HG03439 (cell line): Measurements from ENCODE around the gene OR5K3.
"Not testable (repeated sequence)": the region's sequence is repeated elsewhere in the genome, so short reads cannot be mapped to it uniquely, and the experiment has no call there.

Experiments used
- ATAC-seq: cut with Tn5 transposase; IDR thresholded peaks from one replicate; pipeline ENCODE4 v1.9.1; 2021; ENCODE audit warnings: mild to moderate bottlenecking, moderate library complexity; ENCODE audit not compliant: unreplicated experiment

Gene OR5K3

GRCh38 chr3:98390366-98390765, at the start of gene OR5K3:
OR5K3 (plus strand) TSS chr3:98390666; CDS start chr3:98390666, 0 bp downstream.
- ATAC-seq, result no peak

GRCh38 chr3:98341758-98342157, 48.7 kb upstream of the OR5K3 start:
- no peak for ATAC-seq

- ATAC-seq, result peak; percentile 73
Observed at GRCh38 chr3:98343647-98344507, 46.6 kb upstream of the OR5K3 start.

- ATAC-seq, result no peak
Observed at GRCh38 chr3:98350082-98350481, 40.4 kb upstream of the OR5K3 start.

- ATAC-seq, result no peak
Observed at GRCh38 chr3:98353554-98353953, 36.9 kb upstream of the OR5K3 start, which contains the start of gene OR5K4. OR5K4 (plus strand) TSS chr3:98353854; CDS start chr3:98353854, 0 bp downstream.

- no peak for ATAC-seq
Observed at GRCh38 chr3:98359250-98359649, 31.2 kb upstream of the OR5K3 start.

GRCh38 chr3:98359993-98360675, 30.3 kb upstream of the OR5K3 start:
- ATAC-seq, result peak; percentile 74

GRCh38 chr3:98360681-98361080, 29.8 kb upstream of the OR5K3 start:
- no peak for ATAC-seq

- no peak for ATAC-seq
Observed at GRCh38 chr3:98361289-98361688, 29.2 kb upstream of the OR5K3 start.

- ATAC-seq, result no peak
Observed at GRCh38 chr3:98367464-98368246, 22.8 kb upstream of the OR5K3 start.

GRCh38 chr3:98371186-98371585, 19.3 kb upstream of the OR5K3 start:
- ATAC-seq, result no peak

GRCh38 chr3:98371853-98372252, 18.6 kb upstream of the OR5K3 start:
- ATAC-seq, result no peak

GRCh38 chr3:98372445-98372844, 18.0 kb upstream of the OR5K3 start:
- no peak for ATAC-seq

- ATAC-seq, result no peak
Observed at GRCh38 chr3:98376631-98377030, 13.8 kb upstream of the OR5K3 start.

- no peak for ATAC-seq
Observed at GRCh38 chr3:98388147-98388546, 2.3 kb upstream of the OR5K3 start.

GRCh38 chr3:98395101-98395500, 4.6 kb downstream of the OR5K3 start:
- no peak for ATAC-seq

- ATAC-seq, result not testable (repeated sequence)
Observed at GRCh38 chr3:98396482-98396881, 6.0 kb downstream of the OR5K3 start.

- ATAC-seq, result no peak
Observed at GRCh38 chr3:98398513-98398912, 8.0 kb downstream of the OR5K3 start.

- ATAC-seq, result no peak
Observed at GRCh38 chr3:98402507-98402906, 12.0 kb downstream of the OR5K3 start.

GRCh38 chr3:98404010-98404409, 13.5 kb downstream of the OR5K3 start:
- ATAC-seq, result no peak

GRCh38 chr3:98406034-98406433, 15.6 kb downstream of the OR5K3 start:
- ATAC-seq, result no peak
